Measurements from ENCODE around the gene TIMP4.

TIMP4 gene

DNA sequence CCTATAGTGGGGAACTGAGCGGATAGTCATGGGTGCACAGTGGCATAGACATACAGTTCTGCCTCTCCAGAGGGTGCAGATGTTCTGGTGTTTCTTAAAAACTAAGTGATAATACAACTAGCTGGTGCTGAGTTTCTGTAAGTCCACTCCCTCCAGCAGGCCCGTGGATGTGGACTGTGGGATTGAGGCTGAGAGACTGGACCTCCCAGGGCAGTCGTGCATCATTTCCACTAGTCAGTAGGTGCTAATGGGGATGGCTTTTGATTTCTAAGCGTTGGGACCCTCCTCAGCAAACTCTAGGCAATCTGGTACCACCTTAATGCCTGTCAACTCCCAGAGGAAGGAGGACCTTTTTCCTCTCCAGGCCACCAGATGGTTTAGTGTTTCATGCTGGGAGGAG lies 27.3 kb upstream of the TIMP4 start:
- no peak for DNase-seq

DNA sequence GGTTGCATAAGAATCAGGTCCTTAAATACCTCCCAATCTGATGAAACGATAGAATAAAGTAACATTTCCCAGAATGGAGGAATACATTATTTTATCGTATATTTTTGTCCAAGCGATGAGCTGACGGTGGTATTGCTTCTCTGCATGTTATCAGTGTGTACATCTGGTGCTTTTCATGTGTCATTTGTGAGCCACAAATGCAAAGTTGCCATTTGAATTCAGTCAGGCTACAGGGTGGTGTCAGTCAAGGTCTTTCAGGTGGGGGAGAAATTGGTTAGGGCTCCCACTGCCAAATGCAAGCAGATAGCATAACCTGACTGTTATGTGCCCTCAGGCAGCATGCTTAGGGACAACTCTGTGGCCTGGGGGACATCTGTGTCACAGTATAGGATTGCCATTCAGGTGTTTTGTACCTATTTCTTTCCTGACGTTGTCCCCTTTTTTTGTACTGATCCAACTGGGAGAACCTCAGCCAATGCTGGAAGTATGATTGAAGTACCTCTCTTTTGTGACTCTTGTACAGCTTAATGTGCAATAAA lies 26.5 kb upstream of the TIMP4 start:
- no peak for DNase-seq

DNA sequence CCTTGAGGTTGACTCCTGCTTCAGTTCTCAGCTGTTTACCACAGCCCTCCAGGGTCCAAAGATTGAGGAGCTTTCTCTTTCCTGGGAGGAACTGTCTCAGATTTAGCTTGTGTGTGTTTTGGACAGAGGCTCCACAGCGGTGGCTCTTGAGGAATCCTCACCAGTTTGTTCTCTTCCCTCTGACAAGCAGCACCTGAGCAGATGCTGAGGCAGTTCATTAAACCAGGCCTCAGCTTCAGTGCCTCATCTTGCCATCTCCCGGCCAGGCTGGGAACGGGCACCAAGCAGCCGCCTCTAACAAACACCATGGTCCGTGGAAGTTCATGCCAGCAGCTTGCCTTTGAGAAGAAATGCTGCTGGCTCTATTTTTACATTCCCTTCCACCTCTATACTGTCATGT lies 25.8 kb upstream of the TIMP4 start:
- no peak for DNase-seq

DNA sequence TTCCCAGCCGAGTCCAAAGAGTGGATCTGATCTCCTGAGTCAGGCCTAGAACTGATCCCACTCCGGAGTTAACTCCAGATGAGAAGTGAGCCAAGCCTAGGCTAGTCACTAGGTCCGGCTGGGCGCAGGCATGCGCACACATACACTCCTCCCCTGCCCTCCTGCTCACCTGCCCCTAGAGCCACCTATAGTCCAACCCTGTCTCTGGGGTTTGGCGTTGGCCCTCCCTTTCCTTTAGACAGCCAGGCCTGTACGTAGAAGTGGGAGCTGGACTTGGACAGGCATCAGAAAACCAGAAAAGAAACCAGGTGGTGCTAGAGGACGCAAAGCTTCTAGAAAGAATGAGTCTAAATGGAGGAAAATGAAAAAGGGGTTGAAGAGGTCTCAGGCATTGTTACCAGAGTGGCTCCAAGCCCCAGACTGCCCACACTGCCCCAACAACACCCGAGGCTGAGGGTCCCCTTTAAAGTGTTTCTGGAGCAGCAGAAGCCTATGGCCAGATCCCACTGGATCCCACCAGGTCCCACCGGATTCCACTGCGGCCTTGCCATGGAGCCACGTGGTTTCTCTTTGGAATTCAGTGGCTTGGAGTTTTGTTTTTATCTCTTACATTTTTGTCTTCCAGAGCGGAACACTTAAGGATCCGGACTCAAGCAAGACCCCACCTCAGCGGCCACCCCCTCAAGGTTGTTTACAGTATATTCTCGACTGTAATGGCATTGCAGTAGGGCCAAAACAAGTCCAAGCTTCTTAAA lies 24.2 kb upstream of the TIMP4 start:
- no peak for DNase-seq

DNA sequence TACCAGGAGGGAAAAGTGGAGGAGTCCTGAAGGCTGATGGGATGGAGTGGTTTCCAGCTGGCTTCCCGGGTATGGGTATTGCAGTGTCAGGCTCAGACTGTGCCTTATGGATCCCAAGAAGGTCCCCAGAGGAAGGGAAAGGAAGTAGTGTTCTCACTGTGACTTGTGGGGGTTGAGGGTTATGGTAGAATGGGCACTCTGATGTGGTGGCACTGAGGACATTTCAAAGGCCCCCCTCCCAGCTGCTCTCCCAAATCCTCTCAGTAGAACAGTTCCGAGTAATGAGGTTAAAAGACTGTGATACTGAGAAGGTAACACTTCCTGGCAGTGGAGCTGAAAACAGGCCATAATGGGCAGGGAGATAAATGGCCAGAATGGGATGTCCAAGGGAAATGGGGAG lies 23.1 kb upstream of the TIMP4 start:
- DNase-seq: no peak

DNA sequence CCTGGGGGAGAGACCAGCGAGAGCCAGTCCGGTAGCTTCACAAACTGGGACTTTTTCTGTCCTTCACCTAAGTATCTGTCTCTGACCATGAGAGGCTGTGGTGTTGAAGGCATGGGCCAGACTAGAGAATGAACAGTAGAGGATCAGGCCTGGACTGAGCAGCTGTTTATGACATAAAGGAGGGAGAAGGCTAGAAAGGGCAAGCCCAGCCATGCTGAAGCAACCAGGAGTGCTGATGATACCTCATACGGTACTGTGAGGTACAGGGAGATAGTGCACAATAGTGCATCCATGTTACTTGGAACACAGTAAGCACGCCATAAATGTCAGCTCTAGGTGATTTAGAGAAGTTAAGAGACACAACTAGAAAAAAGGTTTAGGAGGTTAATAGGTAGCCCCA lies 22.6 kb upstream of the TIMP4 start:
- DNase-seq: no peak

DNA sequence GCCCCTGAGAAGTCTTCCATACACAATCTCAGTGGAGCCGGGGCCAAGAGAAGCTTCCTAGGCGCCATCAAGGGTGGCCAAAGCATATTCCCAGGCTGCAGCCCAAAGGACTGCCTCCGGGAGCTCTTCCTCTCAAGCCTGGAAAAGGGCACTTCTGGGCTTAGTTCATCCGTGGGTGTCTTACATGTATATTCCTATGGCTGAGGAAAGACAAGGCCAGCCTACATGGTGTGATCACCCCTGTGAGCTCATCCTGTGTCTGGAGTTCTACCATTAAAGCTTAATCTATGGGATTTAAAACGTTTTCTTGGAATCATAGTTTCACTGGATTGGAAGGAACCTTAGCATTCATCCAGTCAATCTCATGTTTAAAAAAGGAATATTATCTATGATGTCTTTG lies 21.9 kb upstream of the TIMP4 start:
- DNase-seq: no peak

DNA sequence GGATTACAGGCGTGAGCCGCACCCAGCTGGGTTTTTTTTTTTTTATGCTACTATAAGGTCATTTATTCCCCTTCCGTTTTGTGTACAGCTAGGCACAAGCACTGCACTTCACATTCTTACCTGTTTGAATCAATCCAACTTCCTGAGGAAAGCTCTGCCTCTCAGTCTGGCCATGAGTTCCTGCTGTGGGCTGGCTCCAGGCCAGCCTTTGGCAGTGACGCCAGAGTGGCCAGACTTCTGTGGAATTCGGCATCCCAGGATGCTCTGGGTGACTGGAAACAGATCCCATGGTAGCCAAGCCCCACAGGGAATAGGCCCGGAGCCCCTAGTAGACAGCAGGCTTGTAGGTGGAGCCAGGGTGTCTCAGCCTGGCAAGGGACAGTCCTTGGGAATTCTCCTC lies 21.5 kb upstream of the TIMP4 start:
- DNase-seq: no peak

DNA sequence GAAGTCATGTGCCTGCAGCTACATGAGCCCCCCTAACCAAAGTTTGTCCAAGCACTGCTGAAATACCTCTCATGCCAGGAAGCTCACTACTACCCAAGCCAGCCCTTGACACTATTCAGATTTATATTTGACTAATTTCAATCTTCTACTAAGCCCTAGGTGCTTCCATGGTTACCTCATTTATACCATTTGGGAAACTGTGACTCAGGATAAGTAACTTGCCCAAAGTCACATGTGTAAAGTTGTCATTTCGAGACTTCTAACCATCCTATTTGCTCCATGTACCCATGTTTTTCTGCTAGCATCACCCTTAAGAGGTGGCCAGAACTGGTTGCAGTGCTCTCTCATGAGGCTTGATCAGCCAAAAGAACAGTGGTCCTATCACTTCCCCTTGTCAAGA lies 20.7 kb upstream of the TIMP4 start:
- DNase-seq: no peak

DNA sequence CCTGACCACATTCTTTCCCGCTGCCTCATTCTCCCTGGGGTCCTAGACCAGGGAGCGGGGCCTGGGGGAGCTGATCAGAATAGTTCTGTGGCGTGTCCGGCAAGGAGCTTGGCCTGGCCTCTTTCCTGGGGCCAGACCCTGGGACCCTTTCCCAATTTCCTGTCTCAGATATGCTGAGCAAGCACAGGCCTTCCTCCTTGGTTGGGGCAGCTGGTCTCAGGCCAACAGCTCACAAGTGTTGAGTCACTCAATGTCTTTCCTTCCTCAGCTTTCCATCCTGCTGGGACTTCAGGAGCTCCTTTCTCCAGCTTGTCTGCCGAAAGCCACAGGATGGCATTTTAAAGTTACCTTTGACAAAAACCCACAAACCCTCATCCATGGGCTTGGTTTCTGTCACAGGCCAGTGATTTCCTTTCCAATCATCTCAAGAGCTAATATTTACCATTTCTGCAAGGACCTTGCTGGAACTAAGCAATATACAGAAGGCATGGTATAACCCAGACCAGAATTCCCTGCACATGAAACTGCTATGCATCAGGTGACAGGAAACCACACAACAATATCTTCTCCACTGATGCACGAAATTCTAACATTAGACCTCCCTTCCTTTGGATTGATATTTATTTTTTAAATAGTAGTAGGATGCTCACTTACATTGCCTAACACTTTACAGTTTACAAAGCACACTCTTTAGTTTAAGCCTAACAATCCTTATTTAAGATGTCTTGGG lies 19.5 kb upstream of the TIMP4 start:
- peak in 1 of 56 donors; percentile 10 for DNase-seq

DNA sequence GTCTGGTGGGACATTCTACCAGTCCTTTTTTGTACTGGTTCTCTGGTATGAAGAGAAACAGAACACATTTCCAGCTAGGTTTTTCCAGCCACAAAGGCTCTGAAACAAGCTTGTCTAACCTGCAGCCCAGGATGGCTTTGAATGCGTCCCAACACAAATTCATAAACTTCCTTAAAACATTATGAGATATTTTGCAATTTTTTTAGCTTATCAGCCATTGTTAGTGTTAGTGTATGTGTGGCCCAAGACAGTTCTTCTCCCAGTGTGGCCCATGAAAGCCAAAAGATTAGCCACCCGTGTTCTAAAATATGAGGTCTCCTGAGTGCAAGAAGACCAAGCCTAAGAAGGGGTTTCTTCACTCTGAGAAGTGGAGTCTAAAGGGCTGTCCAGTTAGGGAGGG lies 18.4 kb upstream of the TIMP4 start:
- DNase-seq: no peak

DNA sequence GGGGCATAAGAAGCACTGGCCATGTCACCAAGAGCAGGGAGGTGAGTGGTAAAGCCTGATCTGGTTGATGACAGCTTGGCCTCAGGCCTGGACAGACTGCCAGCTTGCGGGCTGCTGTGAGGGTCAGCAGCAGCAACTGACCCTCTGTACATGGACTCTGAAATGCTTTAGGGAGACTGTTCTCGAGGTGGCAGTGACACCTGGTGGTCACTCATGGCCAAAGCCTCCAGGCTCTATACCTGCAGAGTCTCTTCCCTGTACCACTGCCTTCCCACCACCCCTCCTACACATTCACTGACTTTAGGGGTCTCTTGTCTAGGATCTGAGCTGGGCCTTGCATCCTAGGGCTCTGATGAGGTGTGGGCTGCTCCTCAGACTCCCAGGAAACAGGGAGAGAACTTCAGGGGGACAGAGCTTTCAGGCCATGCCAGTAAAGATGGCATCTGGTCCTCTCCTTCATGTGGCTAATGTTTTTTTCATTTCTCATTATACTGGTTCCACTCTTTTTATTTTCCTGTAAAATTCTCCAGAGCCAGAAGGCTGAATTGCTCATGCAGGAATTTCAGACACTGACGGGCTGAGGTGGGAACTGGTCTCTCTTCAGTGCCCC lies 17.2 kb upstream of the TIMP4 start:
- DNase-seq: peak in 31 of 56 donors; percentile 2 to 74 (median 27)

DNA sequence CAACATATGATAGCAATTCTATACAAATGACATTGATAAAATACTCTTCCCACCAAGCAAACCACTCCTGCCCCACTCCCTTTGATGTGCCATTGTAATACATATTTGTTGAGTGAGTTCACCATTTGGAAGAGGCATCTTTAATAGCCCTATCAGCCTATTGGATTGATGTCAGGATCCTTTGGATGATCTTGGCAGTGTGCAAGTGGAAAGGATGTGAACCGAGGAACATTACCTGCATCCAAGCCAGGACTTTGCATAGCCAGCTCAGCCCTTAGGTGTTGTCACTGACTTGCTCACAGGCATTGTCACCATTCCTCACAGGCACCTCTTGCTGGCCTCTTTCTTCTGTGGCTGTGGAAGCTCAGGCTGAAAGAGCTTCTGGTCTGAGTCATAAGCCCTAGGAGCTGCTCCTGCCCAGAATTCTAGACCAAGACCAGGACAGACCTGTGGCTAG lies 16.5 kb upstream of the TIMP4 start:
- no peak for DNase-seq

DNA sequence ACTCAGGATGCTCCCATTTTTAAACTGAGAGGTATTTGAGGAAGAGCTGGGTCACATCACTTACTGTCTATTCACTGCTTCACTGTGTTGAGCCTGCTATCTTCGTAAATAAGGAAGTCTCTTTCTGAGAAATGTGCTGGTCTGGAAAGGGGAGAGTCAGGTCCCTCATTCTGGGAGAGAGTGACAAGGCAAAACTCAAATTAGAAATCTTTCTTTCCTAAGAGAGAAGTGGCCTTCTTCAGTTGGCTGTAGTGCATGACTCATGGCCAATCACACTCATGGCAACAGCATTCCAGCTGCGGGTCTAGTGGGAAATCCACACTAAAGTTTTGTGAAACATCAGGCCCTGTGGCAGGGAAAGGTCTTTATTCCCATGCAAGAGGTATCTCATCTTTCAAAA lies 11.5 kb upstream of the TIMP4 start:
- DNase-seq: no peak

DNA sequence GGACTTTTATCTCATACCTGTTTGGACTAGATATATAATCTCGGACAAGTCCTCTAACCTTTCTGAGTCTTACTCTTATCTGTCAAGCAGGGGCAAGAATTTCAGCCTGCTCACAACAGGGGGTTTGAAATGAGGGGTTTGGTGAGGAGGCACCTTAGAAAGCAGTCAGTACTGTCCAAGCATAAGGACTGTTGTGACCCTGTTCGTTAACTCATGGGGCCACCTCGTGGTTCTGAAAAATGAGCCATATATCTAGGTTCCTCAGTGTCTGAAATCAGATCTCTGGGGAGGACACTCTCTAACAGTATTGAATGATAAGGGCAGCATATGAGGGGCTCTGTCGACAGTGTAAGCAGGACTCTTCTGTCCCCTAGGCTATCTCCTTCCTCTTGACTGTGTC lies 7.2 kb upstream of the TIMP4 start:
- no peak for DNase-seq

DNA sequence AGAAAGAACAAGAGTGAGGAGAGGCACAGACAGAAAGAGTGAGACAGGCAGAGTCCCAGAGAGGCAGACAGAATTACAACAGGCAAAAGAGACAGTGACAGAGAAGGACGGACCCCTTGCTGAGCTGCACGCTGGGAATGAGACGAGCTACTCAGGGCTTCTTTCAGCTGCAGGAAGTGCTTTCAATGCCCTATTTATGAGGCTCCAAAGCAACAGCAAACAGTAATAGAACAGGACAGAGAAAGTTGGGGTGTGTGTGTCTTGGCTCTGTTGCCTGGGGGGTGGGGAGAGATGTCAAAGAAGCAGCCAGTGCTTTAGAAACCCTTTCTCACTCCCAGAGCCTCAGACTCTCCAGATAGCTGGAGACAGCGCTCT lies 502 bp upstream of the TIMP4 start:
- DNase-seq: peak in 6 of 56 donors; percentile 5 to 40 (median 18)

DNA sequence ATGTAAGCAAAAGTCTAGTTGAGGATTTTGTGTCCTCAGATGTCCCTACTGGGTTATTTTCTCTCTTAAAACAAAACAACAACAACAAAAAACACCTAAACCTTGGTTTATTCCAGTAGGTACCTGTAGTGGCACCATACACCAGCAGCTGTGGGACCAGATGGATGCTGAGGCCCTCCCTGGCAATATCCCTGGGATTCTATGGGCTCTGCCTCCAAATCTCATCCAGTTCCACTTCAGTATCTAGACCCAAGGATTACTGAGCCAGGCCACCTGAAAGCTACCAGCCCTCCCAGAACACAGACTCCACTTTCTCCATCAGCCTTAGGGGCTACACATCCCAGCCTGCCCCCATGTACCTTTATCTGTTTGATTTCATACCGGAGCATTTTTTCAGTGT lies 1.7 kb downstream of the TIMP4 start:
- no peak for DNase-seq

DNA sequence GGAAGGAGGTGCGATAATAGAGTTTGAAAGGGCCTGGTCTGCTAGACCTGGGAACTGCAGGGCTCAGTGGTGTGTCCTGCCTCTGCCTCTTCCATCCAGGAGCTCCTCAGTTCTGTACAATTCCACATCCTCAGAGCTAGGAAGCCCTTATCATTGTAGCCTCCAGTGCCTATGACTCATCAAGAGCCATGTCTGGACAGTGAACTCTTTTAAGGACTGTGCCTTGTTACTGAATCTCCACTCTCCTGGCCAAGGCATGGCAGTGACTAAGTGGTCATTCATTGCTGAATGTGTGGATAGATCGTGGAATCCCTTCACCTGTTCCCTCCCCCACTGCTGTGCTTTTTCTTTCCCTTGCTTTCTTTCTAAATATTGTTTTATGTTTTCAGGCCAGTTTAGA lies 2.9 kb downstream of the TIMP4 start:
- no peak for DNase-seq

DNA sequence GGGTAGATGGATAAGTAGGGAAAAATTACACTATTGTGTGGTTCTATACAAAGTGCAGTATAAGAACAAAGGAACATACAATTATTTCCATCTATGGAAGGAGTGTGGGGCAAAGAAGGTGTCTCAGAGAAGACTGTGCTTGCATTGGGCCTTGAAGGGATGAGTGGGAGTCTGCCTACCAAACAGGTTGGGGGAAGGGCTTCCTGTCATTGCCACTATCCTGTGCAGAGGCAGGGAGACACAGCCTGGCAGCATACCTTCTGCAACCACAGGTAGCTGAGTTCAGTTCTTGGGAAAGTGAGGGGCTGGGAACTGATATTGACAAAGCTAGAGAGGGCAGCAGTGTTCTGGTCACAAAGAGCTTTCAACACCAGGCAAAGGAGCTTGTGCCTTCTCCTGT lies 3.4 kb downstream of the TIMP4 start:
- DNase-seq: peak in 22 of 56 donors; percentile 8 to 72 (median 32)

DNA sequence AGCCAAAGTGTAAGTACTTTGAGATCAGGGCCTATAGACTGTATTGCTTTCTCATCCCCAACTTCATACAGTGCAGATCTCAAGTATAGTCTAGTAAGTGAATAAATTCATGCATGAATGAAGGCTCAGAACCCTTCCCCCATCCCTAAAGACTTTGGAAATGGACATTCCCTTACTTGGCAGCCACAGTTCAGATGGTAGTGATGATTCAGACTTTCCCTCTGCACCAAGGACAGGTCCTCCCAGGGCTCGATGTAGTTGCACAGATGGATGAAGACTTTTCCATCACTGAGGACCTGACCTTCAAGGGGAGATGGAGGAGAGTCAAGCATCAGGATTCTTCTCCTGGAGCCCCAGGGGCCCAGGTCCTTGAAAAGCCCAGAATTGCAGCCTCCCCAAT lies 4.6 kb downstream of the TIMP4 start:
- DNase-seq: no peak

DNA sequence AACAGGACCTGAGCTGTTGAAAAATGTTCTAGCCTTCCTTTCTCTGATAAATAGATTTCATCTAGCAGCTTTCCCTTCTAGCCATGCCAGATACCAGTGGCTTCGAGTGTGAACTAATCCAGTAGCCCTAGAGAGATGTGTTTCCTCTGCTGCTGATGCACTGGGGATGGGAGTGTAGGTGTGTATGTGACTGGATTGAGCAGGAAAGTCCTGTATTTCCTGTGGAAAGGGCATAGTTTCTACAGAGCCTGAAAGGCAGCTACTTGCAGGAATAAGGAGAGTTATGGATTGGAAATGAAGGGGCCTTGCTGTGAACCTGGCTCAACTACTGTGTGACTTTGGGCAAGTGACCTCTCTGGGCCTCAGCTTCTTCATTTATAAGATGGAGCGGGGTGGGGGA lies 8.6 kb downstream of the TIMP4 start:
- DNase-seq: no peak

DNA sequence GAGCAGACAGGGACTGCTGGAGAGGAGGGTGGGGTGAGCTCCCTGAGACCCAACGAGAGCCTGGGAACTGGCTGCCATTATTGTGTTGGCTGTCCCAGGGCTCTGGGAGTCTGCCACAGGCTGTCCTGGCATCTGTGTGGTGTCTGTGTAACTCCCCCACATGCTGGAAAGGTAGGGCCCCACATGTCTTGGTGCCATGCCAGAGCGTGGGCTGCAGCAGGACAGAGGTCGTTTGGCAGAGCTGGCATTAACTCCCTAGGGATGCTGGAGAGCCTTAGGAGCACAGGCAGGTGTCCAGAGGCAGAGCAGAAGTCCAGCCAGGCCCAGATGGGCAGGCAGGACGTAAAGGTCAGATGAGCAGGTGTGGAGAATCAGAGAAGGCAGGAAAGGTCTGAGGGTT lies 9.7 kb downstream of the TIMP4 start:
- DNase-seq: no peak

Data from nucleus accumbens (tissue), 56 donors.